Endothelial cell of hepatic sinusoid (primary cell): ENCODE data around the gene EML5.

Experiments
- in situ Hi-C: cut with HindIII; loops from 2 replicates; pipeline ENCODE4 v1.10.0; 2017; ENCODE audit warnings: low sequenced_read_pairs

The EML5 gene

DNA sequence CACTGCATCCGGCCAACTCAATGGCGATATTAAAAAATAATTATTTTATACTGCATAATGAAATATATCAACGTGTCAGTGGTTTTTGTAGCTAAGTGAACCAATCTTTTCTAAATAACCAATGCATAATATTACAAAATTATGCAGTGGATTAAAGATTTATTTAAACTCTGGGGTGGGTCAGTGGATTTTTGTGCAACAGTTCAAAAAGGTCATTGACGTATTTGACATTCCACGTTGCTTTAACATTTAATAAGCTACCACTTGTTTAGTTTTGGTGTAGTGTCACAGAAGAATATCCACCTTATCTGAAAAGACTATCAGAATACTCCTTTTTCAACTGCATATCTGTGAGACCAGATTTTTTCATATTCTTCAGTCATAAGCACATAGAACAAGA, 227.3 kb downstream of the EML5 start:
- in situ Hi-C loops, result no loop called here

DNA sequence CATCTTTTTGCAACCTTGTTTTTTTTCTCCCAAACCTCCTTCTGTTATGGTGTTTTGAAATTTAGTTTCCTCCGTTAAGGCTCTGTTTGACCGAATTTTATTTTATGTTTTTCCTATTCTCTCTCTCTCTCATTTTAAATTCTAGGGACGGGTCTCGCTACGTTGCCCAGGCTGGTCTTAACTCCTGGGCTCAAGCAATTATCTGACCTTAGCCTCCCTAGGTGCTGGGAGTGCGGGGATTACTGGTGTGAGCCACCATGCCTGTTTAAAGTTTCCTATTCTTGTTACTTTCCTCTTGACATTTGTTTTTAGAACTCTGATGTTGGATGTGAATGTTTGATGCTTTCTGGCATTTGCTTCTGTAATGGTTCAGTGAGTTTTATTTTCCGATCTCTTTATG, 228.9 kb downstream of the EML5 start:
- in situ Hi-C loops, result no loop called here

DNA sequence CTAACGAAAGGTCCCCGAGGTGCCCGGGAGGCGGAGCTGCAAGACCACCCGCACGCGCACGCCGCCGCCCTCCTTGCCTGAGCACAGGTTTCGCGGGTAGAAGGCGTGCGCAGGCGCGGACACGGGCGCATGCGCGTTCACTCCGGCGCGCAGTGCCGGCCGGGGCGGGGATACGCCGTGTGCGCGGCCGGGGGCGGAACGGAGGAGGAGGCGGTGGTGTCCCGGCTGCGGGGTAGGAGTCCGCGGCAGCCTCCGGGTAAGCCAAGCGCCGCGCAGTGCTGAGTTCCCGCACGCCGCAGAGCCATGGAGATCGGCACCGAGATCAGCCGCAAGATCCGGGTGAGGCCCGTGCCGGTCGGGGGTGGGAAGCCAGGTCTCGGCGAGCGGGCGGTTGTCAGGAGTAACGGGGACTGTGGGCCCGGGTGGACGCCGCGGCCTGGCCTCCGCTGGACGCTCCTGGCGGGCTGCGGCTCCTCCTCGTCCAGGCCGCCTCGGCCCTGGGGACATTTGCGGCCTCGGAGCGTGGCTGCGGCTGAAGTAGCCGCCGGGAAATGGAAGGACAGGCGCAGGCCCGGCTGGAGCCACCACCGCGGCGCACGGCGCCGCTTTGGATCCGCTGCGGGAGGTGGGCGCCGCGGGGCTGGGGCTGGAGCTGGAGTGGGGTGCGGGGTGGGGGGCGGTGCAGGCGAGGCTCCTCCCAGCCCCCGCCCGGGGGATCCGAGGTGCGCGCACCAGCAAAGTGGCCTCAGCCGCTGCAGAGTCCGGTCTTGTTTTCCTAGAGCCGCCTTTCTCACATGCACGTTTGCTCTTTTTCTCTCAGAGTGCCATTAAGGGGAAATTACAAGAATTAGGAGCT, 229.7 kb downstream of the EML5 start, which contains the start of gene ZC3H14:
TSS of gene ZC3H14 (plus strand) at position 207 of the 856 bp plus-strand sequence. CDS start at position 304, 97 bp downstream.
- in situ Hi-C loops, result no loop called here

DNA sequence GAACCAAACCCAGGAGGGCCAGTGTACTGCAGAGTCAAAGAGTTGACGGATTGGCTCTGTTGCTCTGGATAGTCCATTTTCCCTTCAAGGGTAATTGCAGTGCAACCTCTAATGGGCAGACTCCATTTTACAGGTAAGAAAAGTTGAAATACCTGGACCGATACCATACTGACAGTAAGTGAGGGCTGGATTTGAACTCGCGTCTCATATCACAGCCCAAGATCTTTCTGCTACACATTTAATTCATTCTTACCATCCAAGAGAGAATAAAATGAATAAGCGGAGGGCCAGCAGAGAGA, 230.3 kb downstream of the EML5 start:
- in situ Hi-C loops, result no loop called here
